PC-3 (cell line): ENCODE data around the gene CRTC3.

ENCODE experiments used
- CTCF ChIP-seq: fragments of 300-600 bp; sonication (generic); conservative IDR thresholded peaks from 2 replicates; pipeline ENCODE4 v1.5.1; 2017; ENCODE audit warnings: antibody characterized with exemption, low read depth, mild to moderate bottlenecking, low read length
- EZH2 ChIP-seq: fragments of 300-600 bp; sonication (generic); IDR thresholded peaks from one replicate; pipeline ENCODE4 v1.6.1; 2017; ENCODE audit warnings: antibody characterized with exemption, mild to moderate bottlenecking, low read length; ENCODE audit not compliant: unreplicated experiment

DNA sequence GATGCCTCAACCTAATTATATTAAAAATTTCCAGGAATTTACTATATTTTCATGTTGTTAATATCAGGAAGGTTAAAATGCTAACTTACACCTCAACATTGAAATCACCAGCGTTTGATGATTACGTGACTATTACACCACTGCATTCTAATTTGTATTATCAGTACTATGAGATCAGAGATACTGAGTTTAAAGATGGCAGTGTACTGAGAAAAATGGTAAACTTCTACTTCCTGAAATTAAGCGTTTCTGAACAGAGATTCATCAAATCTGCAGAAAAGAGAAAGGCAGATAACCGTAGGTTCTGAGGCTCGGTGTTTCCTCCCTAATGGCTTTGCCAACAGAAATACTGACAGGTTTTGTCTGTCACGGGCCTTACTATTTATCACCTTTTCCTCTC is 69.9 kb downstream of the CRTC3 start:
- TF ChIP-seq CTCF (no peak), EZH2 (no peak)
